Lower leg skin (tissue), 4 donors: Measurements from ENCODE around the gene BIRC7. TPM values are rescaled to one million over a fixed set of nuclear protein-coding genes. Genes with fewer than 3 reads are reported as not detected.

Experiments
- DNase-seq, 2 donors: peaks; one replicate each; pipeline ENCODE4 v3.0.0-alpha.2; 2019; ENCODE audit warnings: low spot score in 2 of 2
- H3K4me3 ChIP-seq: fragments of 200-600 bp; sonication (generic); 2 replicates; pipeline ENCODE4 v1.5.1; 2017; ENCODE audit warnings: mild to moderate bottlenecking, low read depth; ENCODE audit not compliant: poor library complexity, severe bottlenecking
- POLR2A ChIP-seq, 2 donors: fragments of 450-650 bp; IDR thresholded peaks; one replicate each; pipeline ENCODE4 v1.6.1; 2016 to 2017; ENCODE audit warnings: antibody characterized with exemption in 2 of 2, mild to moderate bottlenecking in 1 of 2, moderate library complexity in 1 of 2
- WGBS, 2 donors: methylation state at CpG; one replicate each; pipeline ENCODE4 v1.1.5; 2018; 5-methylcytosine and 5-hydroxymethylcytosine counted together
- intact Hi-C: fragments of 100-400 bp; cut with DNase I; formaldehyde crosslinking; loops from one replicate; pipeline ENCODE4 v1.15.0; 2023; ENCODE audit warnings: low total_unique reads
- total RNA-seq, 4 donors: library from RNA; depleted of rRNA; stranded (reverse); fragments of >200 nt; gene quantifications; one replicate each; pipeline ENCODE4 v1.1.0, GENCODE V29; 2016
- TF ChIP-seq, protein P1 (sequence below), 3 donors: fragments of 450-650 bp; IDR thresholded peaks; one replicate each; pipeline ENCODE4 v1.5.1; 2016; ENCODE audit warnings: antibody characterized with exemption in 3 of 3, mild to moderate bottlenecking in 3 of 3, moderate library complexity in 2 of 3

BIRC7 gene
- total RNA-seq, 4 donors from 2014 or later = 0.53 to 2.5 (median 1.4) TPM; not detected in 1

- no peak for TF ChIP-seq POLR2A (IDR thresholded peaks at IDR 0.05)
- WGBS, 2 donors = 31 to 34% methylated on average over 10 to 16 of the region's 16 CpGs
- no peak for DNase-seq
- intact Hi-C loops = no loop called here
- no peak overlapping the region for H3K4me3 ChIP-seq
These were observed 17.3 kb downstream of the BIRC7 start for GRCh38 chr20:63253065-63253437.

GRCh38 chr20:63253438-63254231, 17.9 kb downstream of the BIRC7 start:
- TF ChIP-seq, protein P1, sequence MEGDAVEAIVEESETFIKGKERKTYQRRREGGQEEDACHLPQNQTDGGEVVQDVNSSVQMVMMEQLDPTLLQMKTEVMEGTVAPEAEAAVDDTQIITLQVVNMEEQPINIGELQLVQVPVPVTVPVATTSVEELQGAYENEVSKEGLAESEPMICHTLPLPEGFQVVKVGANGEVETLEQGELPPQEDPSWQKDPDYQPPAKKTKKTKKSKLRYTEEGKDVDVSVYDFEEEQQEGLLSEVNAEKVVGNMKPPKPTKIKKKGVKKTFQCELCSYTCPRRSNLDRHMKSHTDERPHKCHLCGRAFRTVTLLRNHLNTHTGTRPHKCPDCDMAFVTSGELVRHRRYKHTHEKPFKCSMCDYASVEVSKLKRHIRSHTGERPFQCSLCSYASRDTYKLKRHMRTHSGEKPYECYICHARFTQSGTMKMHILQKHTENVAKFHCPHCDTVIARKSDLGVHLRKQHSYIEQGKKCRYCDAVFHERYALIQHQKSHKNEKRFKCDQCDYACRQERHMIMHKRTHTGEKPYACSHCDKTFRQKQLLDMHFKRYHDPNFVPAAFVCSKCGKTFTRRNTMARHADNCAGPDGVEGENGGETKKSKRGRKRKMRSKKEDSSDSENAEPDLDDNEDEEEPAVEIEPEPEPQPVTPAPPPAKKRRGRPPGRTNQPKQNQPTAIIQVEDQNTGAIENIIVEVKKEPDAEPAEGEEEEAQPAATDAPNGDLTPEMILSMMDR (IDR thresholded peaks at IDR 0.05) = no peak
- no peak for TF ChIP-seq POLR2A (IDR thresholded peaks at IDR 0.05)
- DNase-seq = no peak
- 1 to 7% methylated on average over 11 to 23 of the region's 89 CpGs for WGBS, 2 donors
- intact Hi-C loops = no loop called here
- H3K4me3 ChIP-seq = no peak overlapping the region

DNA sequence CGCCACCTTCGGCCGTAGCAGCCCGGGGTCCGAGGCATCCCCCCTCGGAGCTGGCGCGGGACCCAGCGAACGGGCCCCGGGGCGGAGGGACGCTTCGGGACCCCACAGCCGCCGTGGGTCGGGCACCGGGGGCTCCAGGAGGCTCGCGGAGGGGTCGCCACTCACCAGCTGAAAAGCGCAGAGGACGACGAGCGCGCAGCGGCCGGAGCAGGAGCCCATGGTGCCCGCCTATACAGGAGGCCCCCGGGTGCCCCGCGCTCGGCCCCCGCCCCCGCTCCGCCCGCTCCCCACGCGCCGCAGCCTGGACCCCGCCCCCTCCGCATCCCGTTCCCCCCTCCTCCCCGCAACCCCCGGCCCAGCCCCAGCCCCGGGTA, 18.5 kb downstream of the BIRC7 start, which contains the start of gene NKAIN4:
Gene NKAIN4 (minus strand): TSS at position 232 of the 374 bp plus-strand sequence. CDS start 13 bp downstream, at position 219.
- no peak within 1 kb of the TSS for H3K4me3 ChIP-seq
- no peak for DNase-seq
- intact Hi-C loops = no loop called here
- 10 to 15% methylated on average over 4 of the region's 46 CpGs for WGBS, 2 donors
- no peak for TF ChIP-seq POLR2A (IDR thresholded peaks at IDR 0.05)
- TF ChIP-seq, protein P1 (IDR thresholded peaks at IDR 0.05) = no peak

DNA sequence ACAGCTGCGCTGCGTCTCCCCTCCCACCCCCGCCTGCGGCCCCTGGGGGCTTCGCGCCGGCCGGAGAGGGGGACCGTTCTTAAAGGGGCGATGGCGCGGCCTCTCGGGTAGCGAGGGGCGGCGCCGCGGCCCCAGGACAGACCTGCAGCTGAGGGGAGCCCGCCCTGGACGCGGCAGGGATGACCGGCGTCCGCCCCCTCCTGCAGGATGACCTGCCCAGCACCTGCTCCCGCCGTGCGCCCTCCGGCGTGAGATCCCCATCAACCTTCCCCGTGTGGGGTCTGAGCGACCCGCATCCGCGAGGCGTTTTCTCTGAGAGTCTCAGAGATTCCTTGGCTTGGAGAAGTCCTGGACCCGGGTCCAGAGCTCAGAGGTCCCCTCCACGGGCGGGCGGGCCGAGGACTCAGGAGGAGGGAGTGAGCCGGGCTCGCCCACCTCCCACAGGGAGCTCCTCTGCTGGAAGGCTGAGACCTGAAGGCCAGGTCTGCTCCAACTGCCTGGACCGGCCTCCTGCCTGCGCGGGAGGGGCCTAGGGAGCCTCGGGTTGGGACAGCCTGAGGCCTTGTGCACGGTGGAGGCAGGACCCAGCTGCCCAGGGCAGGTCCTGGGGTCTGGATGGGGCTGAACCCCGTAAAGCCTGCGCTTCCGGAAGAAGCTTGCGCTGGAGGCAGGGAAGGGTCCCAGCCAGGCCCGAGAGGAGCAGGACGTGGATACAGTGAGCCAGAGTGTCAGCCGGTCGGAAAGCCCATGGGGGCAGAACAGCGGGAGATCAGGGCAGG, 19.1 kb downstream of the BIRC7 start:
- DNase-seq = no peak
- TF ChIP-seq, protein P1 (IDR thresholded peaks at IDR 0.05) = no peak
- no peak for TF ChIP-seq POLR2A (IDR thresholded peaks at IDR 0.05)
- H3K4me3 ChIP-seq = no peak overlapping the region
- intact Hi-C loops = no loop called here
- WGBS, 2 donors = 45 to 46% methylated on average over 24 to 26 of the region's 56 CpGs

GRCh38 chr20:63255931-63256704, 20.4 kb downstream of the BIRC7 start:
- intact Hi-C loops = no loop called here
- DNase-seq = no peak
- H3K4me3 ChIP-seq = no peak overlapping the region
- TF ChIP-seq, protein P1 (IDR thresholded peaks at IDR 0.05) = no peak
- no peak for TF ChIP-seq POLR2A (IDR thresholded peaks at IDR 0.05)
- WGBS, 2 donors = 40 to 46% methylated on average over 31 of the region's 31 CpGs
